HepG2 (cell line): ENCODE data around the gene TMEM144. TPM values are rescaled to one million over a fixed set of nuclear protein-coding genes. Genes with fewer than 3 reads are reported as not detected.
A peak's percentile ranks its signal among the peaks of the same experiment; 100 is the strongest.

Experiments used
- ATF3 ChIP-seq: sonication (generic); formaldehyde crosslinking; IDR thresholded peaks from 2 replicates; pipeline ENCODE4 v1.4.0; 2020; ENCODE audit warnings: missing genetic modification reagents
- BRD4 ChIP-seq: sonication (generic); formaldehyde crosslinking; IDR thresholded peaks from 2 replicates; pipeline ENCODE4 v1.4.0; 2020; ENCODE audit warnings: missing genetic modification reagents
- FOXP4 ChIP-seq: sonication (generic); formaldehyde crosslinking; IDR thresholded peaks from 2 replicates; pipeline ENCODE4 v1.4.0; 2020; ENCODE audit warnings: missing genetic modification reagents
- GTF2F1 ChIP-seq: fragments of 150-350 bp; IDR thresholded peaks from 2 replicates; pipeline ENCODE4 v1.6.1; 2014; ENCODE audit warnings: low read length
- HDAC1 ChIP-seq: sonication (generic); formaldehyde crosslinking; IDR thresholded peaks from 2 replicates; pipeline ENCODE4 v1.5.1; 2020; ENCODE audit warnings: mild to moderate bottlenecking, missing genetic modification reagents
- IKZF1 ChIP-seq: fragments of 450-650 bp; IDR thresholded peaks from 2 replicates; pipeline ENCODE4 v1.7.1; 2016
- MEIS1 ChIP-seq: sonication (generic); formaldehyde crosslinking; IDR thresholded peaks from 2 replicates; pipeline ENCODE4 v1.9.0; 2021; ENCODE audit warnings: mild to moderate bottlenecking, missing genetic modification reagents, moderate library complexity, borderline replicate concordance
- MTA1 ChIP-seq: sonication (generic); formaldehyde crosslinking; IDR thresholded peaks from 2 replicates; pipeline ENCODE4 v1.4.0; 2020; ENCODE audit warnings: missing genetic modification reagents, mild to moderate bottlenecking, borderline replicate concordance
- RCOR2 ChIP-seq: IDR thresholded peaks from 2 replicates; pipeline ENCODE4 v1.6.1; 2016; ENCODE audit warnings: missing biosample characterization, missing genetic modification reagents
- REST ChIP-seq, 2 experiments: IDR thresholded peaks; 2 replicates each; pipeline ENCODE4 v1.6.1; 2011 to 2012; ENCODE audit warnings: low read length in 2 of 2, borderline replicate concordance in 1 of 2, low read depth in 1 of 2, mild to moderate bottlenecking in 1 of 2, moderate library complexity in 1 of 2
- REXO4 ChIP-seq: sonication (generic); formaldehyde crosslinking; IDR thresholded peaks from 2 replicates; pipeline ENCODE4 v1.8.0; 2022; ENCODE audit warnings: missing genetic modification reagents, mild to moderate bottlenecking, borderline replicate concordance
- STAG1 ChIP-seq: sonication (generic); formaldehyde crosslinking; IDR thresholded peaks from 2 replicates; pipeline ENCODE4 v1.4.0; 2020; ENCODE audit warnings: missing genetic modification reagents
- TOE1 ChIP-seq: sonication (generic); formaldehyde crosslinking; IDR thresholded peaks from 2 replicates; pipeline ENCODE4 v1.4.0; 2020; ENCODE audit warnings: mild to moderate bottlenecking, missing genetic modification reagents
- UBTF ChIP-seq: sonication (generic); formaldehyde crosslinking; IDR thresholded peaks from 2 replicates; pipeline ENCODE4 v1.4.0; 2020; ENCODE audit warnings: mild to moderate bottlenecking, missing genetic modification reagents
- ZC3H13 ChIP-seq: sonication (generic); formaldehyde crosslinking; IDR thresholded peaks from 2 replicates; pipeline ENCODE4 v1.8.1; 2023; ENCODE audit warnings: mild to moderate bottlenecking, missing genetic modification reagents, moderate library complexity
- ZNF343 ChIP-seq: sonication (generic); formaldehyde crosslinking; IDR thresholded peaks from 2 replicates; pipeline ENCODE4 v1.4.0; 2020; ENCODE audit warnings: mild to moderate bottlenecking, missing genetic modification reagents
- ZNF501 ChIP-seq: sonication (generic); formaldehyde crosslinking; IDR thresholded peaks from 2 replicates; pipeline ENCODE4 v1.5.1; 2020; ENCODE audit warnings: mild to moderate bottlenecking, moderate library complexity, missing genetic modification reagents
- ZNF644 ChIP-seq: IDR thresholded peaks from 2 replicates; pipeline ENCODE4 v1.6.1; 2016; ENCODE audit warnings: low read depth
- ZNF749 ChIP-seq: sonication (generic); formaldehyde crosslinking; IDR thresholded peaks from 2 replicates; pipeline ENCODE4 v1.8.0; 2022; ENCODE audit warnings: mild to moderate bottlenecking, missing genetic modification reagents, moderate library complexity, borderline replicate concordance
- ZNF780A ChIP-seq: sonication (generic); formaldehyde crosslinking; IDR thresholded peaks from 2 replicates; pipeline ENCODE4 v1.8.0; 2022; ENCODE audit warnings: mild to moderate bottlenecking, missing genetic modification reagents, moderate library complexity
- ZNF792 ChIP-seq: IDR thresholded peaks from 2 replicates; pipeline ENCODE4 v1.6.1; 2016
- polyA plus RNA-seq, 8 experiments: library from polyadenylated mRNA; depleted of rRNA in 3 of 8; stranded (reverse) in 7 of 8; unstranded in 1 of 8; fragments of >200 nt; fragmentation: Illumina TruSeq in 4 of 8; extraction: Trizol in 4 of 8; gene quantifications; 2 replicates each; pipeline versions ENCODE4 v1.2.1 to v1.2.3, GENCODE V29; 2011 to 2016; ENCODE audit warnings: low read depth in 4 of 8, missing spikeins in 1 of 8, mixed read lengths in 1 of 8; ENCODE audit not compliant: insufficient read depth in 1 of 8
- total RNA-seq, 5 experiments: library from RNA; depleted of rRNA; stranded (reverse); fragments of >200 nt; fragmentation: Illumina TruSeq; extraction: Trizol; gene quantifications; 2 replicates each; pipeline ENCODE4 v1.2.3, GENCODE V29; 2016; ENCODE audit warnings: low read depth in 1 of 5

Gene TMEM144
- total and polyA plus RNA-seq, 2 of the 13 experiments (the other 11 are each of a cell fraction or from before 2014, with no cell fraction given) = 10.9 to 12.3 TPM

GRCh38 chr4:158170691-158171561, 39.4 kb upstream of the TMEM144 start (continued):
- TF ChIP-seq FOXP4 (0 out of 2 replicates have a peak, but pooled peaks have one; percentile 9), ZNF501 (CRISPR knock-in tag) (peak; percentile 62), IKZF1 (no peak), RCOR2 (CRISPR knock-in tag) (peak; percentile 83; the same call in 1 of the 2 replicates), ATF3 (CRISPR knock-in tag) (no peak), ZC3H13 (CRISPR knock-in tag) (no peak; the same call in 1 of the 2 replicates), ZNF780A (CRISPR knock-in tag) (0 out of 2 replicates have a peak, but pooled peaks have one; percentile 20), BRD4 (no peak; the same call in 1 of the 2 replicates), GTF2F1 (no peak), ZNF343 (peak; percentile 46; the same call in 1 of the 2 replicates), MEIS1 (CRISPR knock-in tag) (no peak; the same call in 1 of the 2 replicates), UBTF (CRISPR knock-in tag) (peak; percentile 85), MTA1 (0 out of 2 replicates have a peak, but pooled peaks have one; percentile 89), TOE1 (no peak), ZNF749 (CRISPR knock-in tag) (0 out of 2 replicates have a peak, but pooled peaks have one; percentile 45), HDAC1 (CRISPR knock-in tag) (peak; percentile 81), ZNF644 (no peak), ZNF792 (CRISPR knock-in tag) (0 out of 2 replicates have a peak, but pooled peaks have one; percentile 21), REXO4 (CRISPR knock-in tag) (no peak), STAG1 (peak; percentile 38), REST (IDR thresholded peaks at IDR 0.05; ENCODE audit: borderline replicate concordance in 1 of 2, low read depth in 1 of 2, low read length in 2 of 2) (0 out of 4 replicates have a peak, but pooled peaks of 1 of the 2 experiments have one; percentile 26)
